Left lobe of liver (tissue), 2 donors: ENCODE data around the gene PODXL2. TPM values are rescaled to one million over a fixed set of nuclear protein-coding genes. Genes with fewer than 3 reads are reported as not detected.
"Not testable (repeated sequence)": the region's sequence is repeated elsewhere in the genome, so short reads cannot be mapped to it uniquely, and the experiment has no call there.

ENCODE experiments used
- ATAC-seq: fragments of 200-7000 bp; cut with Tn5 transposase; one replicate; pipeline ENCODE4 v1.9.1; 2020; ENCODE audit warnings: mild to moderate bottlenecking, moderate library complexity
- DNase-seq: peaks from one replicate; pipeline ENCODE4 v3.0.0-alpha.2; 2020; ENCODE audit warnings: low spot score
- total RNA-seq: library from RNA; stranded (reverse); gene quantifications from one replicate; pipeline ENCODE4 v1.2.1, GENCODE V29; 2021
- donor health status: DM: no; HTN: no; CAD: no; lungs with moderate emphysema.
- donor health status: DM: no; HTN: yes; CAD: no.

Gene PODXL2
- total RNA-seq, 1 donor from 2014 or later, result 1.5 TPM

DNA sequence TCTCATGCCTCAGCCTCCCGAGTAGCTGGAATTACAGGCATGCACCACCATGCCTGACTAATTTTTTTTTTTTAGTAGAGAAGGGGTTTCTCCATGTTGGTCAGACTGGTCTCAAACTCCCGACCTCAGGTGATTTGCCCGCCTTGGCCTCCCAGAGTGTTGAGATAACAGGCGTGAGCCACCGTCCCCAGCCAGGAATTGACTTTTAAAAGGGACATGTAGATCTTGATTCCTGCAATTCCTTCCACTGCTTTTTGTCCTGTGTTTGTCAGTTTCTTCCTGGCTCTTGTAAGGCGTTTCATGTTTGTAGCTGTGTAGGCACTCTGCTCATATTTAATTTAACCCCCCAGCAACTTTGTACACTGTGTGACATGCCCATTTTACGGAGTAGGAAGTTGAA, 23.4 kb upstream of the PODXL2 start:
- not testable (repeated sequence) for ATAC-seq

DNA sequence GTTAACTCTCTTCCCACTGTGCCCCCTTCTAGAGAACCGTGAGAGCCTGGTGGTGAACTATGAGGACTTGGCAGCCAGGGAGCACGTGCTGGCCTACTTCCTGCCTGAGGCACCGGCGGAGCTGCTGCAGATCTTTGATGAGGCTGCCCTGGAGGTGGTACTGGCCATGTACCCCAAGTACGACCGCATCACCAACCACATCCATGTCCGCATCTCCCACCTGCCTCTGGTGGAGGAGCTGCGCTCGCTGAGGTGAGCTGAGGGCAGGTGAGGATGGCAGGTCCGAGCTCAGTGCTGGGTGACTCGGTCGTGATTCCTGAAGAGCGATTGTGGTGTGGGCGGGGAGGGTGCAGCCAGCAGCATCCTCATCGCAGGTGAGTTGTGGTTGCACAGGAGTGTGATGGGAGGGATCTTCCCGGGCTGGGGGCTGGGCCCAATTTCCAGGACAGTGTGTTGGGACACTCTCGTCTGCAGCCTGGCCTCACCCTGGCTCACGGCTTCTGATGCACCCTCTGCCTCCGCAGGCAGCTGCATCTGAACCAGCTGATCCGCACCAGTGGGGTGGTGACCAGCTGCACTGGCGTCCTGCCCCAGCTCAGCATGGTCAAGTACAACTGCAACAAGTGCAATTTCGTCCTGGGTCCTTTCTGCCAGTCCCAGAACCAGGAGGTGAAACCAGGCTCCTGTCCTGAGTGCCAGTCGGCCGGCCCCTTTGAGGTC, 22.7 kb upstream of the PODXL2 start:
- no peak for DNase-seq
- no peak for ATAC-seq

More for the DNA sequence above, 23.4 kb upstream of the PODXL2 start:
- not testable (repeated sequence) for DNase-seq

DNA sequence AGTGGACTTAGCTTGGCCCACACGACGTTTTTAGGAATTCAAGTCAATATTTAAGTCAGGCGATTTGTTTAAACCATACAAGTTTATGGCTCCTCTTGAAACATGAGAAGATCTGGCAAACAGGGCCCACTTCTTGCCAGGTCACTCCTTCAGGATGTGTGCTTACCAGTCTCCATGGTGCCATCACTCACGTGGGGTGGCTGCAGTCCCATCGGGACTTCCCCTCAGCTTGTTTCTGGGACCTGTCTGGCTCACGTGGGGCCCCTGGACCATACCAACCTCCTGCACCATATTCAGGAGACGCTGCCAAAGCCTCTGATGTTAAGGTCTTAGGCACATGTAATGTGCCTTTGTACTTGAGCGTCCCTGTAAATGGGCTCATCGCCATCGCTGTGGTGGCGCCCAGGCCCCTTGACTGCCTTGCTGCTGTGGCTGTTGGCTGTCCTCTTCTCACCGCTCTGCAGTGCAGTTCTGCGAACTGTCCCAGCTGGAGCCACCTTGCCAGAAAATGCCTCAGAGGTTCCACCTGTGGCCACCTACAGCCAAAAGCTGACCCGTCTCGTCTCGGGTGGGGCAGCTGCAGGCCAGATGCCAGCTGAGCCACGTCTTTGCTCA, 21.9 kb upstream of the PODXL2 start:
- DNase-seq (no peak), ATAC-seq (no peak)

DNA sequence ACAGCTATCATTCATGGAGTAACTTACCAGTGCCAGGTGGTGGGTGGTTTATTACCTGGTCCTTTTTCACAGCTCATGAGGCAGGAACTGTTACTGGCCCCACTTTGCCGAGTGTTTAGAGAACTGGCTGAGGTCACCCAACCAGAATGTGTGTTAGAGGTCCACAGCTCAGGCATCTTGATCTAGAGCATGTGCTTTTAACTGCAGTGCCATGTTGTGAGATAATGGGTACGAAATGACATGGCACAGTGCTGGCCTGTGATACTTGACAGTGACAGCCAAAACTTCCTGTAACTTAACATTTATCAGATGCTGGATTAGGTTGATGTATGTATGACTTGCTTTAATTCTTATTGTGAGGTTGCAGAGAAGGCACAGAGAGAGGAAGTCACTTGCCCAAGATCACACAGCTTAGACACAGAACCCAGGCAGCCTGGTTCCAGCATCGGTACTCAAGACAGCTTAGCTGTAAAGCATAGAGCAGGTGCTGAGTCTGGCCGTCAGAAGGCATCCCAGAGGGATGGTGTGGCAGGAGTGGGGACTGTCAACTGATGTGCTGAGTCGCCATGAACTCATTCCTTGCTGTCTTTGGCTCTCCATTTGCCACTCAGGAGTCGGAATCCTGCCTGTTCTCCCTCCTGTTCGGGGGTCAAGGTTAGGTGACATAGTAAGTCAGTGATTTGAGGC, 21.2 kb upstream of the PODXL2 start:
- ATAC-seq (no peak), DNase-seq (no peak)

DNA sequence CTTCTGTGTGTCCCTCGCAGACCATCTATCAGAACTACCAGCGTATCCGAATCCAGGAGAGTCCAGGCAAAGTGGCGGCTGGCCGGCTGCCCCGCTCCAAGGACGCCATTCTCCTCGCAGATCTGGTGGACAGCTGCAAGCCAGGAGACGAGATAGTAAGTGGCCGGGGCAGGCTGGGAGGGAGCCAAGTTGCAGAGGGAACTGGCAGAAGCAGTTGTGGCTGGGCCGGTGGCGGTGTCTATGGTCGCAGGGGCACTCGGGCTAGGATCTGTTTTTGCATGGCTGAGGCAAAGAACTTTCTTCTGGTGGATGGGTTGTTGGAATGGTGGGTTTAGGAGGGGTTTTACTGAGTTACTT, 20.6 kb upstream of the PODXL2 start:
- DNase-seq, result no peak
- ATAC-seq, result no peak

DNA sequence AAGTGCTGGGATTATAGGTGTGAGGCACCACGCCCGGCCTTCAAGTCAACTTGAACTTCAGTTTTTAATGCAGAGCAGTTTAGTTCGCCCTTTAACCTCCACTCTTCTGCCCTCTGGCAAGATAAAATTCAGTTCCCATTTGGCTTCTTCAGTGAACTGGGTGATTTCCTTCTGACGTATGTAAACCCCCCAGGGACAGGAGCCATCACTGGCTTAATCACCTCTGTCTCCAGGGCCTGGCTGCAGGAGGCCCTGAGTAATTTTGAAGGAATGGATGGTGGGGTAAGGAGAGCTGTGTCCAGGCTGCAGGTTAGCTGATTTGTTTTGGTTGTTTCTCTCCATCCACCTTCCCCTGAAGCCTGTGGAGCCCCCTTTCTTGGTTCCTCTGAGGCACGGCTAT, 18.9 kb upstream of the PODXL2 start:
- DNase-seq (no peak), ATAC-seq (no peak)

DNA sequence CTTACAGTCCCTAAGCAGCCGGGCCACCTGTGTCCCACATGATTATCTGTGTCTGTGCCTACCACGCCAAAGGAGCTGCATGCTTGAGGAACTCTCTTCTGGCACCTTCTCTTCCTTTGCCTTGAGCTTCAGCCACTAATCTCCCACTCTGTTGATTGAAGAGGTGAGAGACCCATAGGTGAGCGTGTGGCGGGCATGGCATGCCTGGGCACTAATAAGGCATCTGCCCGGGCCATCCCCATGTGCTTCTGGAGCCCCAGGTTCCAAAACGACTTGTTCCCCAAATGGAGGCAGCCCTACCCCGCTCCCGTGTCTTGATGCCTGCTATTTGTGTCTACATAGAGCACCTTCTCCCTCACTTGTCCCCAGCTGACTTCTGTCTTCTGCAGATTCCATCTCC, 17.7 kb upstream of the PODXL2 start:
- ATAC-seq (no peak), DNase-seq (no peak)

DNA sequence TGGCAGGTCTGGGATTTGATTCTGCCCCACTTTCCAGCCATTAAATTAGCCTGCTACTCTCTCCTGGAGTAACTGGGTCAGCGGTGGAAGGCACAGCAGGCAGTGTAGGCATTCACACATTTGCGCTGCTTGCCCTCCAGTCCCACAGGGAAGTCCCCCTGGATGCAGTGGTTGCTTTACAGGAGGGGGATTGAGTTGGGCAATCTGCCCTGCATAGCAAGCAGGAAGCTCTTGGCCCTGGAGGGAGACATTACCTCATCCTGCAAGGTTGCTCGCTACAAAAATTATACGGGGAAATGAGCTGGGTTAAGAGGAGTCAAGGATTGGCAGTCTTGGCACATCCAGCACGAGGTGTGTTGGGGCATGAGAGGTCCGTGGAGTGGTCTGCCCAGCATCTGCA, 16.0 kb upstream of the PODXL2 start:
- no peak for DNase-seq
- no peak for ATAC-seq

DNA sequence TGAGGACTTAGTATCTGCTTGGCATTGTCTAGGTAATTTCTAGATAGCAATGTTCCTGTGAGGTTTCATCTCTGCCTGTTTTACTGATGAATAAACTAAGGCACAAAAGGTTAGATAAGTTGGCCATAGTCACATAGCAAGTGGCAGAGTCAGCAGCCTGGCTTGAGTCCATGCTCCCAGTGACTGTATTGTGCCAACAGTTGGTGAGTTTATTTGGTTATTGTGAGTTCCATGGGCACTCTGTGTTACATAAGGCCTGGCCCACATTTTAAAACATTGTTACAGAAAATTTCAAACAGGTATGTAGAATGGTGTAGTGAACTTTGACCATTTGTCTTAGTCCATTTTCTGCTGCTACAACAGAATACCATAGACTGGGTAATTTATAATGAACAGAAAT, 15.6 kb upstream of the PODXL2 start:
- peak; percentile 92 for DNase-seq

DNA sequence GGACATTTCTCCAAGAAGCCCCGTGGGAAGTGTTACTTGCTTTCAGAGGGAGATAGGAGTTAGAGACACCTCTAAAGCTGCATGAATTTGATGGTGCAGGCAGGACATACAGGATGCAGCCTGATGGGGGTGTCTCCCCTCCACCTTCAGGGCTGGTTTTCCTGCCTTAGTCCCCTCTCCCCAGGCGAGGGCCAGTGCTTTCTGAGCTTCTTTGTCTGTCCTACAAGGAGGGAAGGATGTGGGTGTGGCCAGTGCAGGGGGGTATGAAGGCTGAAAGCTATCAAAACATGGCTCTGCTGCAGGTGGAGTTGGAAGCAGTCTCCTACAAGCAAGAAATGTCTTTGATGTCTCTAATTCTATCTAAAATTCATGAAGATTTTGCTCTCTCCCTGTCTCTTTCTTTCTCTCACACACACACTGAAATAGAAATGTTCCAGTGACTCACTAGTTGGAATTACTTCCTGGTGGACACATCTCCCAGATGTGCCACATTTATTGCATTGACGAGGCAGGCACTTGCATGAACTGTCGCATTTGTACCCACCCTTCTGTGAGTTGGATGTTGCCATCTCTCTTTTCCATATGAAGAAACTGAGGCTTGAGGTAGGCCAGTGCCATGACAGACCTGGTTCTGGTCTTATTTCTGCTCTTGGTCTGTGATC, 13.9 kb upstream of the PODXL2 start:
- DNase-seq, result no peak
- ATAC-seq, result no peak

More for the DNA sequence above, 15.6 kb upstream of the PODXL2 start:
- peak; percentile 96 for ATAC-seq

DNA sequence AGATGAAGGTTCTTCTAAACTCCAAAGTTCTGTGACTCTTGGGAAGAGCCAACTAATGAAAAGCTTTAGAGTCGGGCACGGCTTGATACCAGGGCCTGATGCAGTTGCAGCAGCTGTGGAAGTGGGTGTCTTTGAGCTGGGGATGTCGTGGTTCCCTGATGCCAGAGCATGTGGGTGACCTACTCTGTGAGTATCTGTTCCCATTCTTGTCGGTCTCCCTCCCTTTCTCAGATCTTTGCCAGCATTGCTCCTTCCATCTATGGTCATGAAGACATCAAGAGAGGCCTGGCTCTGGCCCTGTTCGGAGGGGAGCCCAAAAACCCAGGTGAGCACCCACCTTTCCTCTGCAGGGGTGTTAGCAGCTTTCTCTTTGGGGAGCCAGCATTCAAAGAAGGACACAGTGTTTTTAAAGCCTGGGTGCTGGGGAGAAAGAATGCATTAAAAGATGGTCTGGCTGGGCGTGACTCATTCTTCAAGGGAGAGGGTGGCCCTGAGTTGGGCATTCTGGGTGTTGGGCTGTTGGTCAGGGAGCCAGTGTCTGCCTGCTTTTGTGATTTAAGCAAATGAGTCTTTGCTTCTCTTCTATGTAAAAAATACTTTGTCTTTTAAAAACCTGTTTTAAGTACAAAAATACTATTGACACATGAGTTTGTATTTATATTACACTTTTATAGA, 13.2 kb upstream of the PODXL2 start:
- no peak for DNase-seq
- no peak for ATAC-seq

DNA sequence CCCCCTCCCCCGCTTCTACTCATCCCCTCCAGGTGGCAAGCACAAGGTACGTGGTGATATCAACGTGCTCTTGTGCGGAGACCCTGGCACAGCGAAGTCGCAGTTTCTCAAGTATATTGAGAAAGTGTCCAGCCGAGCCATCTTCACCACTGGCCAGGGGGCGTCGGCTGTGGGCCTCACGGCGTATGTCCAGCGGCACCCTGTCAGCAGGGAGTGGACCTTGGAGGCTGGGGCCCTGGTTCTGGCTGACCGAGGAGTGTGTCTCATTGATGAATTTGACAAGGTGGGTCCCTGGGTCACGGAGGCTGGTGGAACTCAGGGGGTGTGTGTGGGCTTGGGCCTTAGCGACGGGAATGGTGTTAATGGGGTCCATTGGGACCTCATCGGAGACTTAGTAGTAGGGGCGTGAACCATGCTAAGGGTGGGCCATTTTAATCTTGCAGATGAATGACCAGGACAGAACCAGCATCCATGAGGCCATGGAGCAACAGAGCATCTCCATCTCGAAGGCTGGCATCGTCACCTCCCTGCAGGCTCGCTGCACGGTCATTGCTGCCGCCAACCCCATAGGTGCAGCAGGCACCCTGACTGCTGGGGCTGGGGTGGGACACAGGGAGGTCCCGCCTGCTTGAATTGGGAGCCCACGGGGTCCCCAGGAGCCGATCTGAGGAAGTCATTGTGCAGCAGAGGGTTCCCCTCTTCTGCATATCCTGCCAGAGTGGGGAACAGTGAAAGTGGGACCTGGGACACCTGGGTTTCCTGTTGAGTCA, 12.0 kb upstream of the PODXL2 start:
- no peak for ATAC-seq
- no peak for DNase-seq

DNA sequence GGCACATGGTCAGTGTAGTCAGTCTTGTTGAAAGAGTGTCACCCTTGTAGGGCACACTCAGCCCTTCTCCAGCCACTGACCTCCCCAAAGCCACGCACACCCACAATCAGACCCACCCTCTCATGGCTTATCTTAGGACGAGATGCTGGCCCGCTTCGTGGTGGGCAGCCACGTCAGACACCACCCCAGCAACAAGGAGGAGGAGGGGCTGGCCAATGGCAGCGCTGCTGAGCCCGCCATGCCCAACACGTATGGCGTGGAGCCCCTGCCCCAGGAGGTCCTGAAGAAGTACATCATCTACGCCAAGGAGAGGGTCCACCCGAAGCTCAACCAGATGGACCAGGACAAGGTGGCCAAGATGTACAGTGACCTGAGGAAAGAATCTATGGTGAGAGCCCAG, 10.1 kb upstream of the PODXL2 start:
- no peak for DNase-seq

DNA sequence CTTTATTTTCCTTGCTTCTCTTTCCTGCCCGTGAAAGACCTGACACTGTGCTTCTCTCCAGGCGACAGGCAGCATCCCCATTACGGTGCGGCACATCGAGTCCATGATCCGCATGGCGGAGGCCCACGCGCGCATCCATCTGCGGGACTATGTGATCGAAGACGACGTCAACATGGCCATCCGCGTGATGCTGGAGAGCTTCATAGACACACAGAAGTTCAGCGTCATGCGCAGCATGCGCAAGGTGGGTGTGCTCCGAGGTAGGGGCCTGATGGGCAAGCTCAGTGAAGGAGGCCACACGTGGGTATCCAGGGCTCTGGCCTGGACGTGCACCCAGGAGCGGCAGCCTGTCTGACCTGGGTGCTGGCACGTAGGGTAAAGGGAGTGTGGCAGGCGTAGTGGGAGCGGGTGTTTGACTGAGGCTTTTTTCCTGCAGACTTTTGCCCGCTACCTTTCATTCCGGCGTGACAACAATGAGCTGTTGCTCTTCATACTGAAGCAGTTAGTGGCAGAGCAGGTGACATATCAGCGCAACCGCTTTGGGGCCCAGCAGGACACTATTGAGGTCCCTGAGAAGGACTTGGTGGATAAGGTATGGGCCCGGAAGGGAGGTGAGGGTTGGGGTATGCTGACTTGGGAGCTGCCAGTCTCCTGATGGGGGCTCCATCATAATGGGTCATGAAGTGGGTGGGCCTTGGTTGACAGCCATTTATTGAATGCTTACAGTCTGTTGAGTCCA, 8.2 kb upstream of the PODXL2 start:
- no peak for DNase-seq
- no peak for ATAC-seq

More for the DNA sequence above, 10.1 kb upstream of the PODXL2 start:
- no peak for ATAC-seq

DNA sequence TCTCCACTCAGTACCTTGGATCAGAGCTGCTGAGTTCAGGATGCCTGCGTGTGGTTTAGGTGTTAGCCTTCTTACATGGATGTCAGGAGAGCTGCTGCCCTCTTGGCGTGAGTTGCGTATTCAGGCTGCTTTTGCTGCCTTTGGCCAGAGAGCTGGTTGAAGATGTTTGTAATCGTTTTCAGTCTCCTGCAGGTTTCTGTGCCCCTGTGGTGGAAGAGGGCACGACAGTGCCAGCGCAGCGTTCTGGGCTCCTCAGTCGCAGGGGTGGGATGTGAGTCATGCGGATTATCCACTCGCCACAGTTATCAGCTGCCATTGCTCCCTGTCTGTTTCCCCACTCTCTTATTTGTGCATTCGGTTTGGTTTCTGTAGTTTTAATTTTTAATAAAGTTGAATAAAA, 7.0 kb upstream of the PODXL2 start:
- DNase-seq (no peak), ATAC-seq (no peak)

DNA sequence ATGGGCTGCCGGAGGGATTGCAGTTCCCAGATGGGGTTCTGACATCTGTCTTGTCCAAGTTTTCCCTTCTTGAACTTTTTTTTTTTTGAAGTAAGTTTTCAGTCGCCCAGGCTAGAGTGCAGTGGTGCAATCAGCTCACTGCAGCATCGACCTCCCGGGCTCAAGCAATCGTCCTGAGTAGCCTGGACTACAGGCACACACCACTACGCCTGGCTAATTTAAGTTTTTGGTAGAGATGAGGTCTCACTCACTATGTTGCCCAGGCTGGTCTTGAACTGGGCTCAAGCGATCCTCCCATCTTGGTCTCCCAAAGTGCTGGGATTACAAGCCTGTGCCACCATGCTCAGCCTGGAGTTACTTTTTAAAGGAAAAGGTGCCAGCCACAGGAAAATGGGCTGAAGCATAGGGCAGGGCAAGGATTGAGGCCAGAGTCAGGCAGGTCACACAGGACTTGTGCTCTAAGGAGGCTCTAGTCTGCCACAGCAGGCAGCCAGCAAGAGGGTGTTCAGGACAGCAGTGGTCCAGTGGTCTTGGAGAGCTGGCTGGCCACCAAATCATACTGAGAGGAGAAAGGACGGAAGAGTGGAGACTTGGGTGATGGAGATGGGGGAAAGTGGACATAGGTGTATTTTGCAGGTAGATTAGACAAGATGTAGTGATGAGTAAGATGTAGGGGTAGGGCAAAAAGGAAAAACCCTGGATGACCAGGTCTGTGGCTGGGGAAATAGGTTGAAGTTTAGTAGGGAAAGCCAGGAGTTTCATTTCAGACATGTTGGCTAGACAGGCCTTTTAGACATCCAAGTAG, 6.0 kb upstream of the PODXL2 start:
- DNase-seq (no peak), ATAC-seq (no peak)

DNA sequence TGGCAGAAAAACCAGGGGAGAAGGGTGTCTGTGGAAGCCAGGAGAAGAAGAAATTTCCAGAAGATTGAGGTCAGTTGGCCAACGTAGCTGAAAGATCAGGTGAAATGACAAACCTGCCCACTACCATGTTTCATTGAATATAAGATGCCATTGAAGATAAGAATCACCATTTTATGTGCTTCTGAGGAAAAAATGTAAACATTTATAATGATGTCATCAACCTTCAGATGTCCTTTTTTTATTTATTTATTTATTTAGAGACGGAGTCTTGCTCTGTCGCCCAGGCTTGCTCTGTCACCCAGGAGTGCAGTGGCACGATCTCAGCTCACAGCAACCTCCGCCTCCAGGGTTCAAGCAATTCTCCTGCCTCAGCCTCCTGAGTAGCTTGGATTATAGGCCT, 4.9 kb upstream of the PODXL2 start:
- ATAC-seq (no peak), DNase-seq (no peak)

DNA sequence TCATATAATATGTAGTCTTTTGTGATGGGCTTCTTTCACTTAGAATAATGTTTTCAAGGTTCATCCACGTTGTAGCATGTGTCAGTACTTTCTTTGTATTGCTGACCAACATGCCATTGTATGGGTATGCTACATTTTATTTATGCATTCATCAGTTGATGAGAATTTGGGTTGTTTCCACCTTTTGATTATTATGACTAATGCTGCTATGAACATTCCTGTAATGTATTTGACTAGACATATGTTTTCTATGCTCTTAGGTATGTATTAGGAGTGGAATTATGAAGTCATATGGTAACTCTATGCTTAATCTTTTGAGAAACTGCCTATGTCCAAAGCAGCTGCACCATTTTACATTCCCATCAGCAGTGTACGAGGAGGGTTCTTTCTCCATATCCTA, 3.2 kb upstream of the PODXL2 start:
- ATAC-seq, result no peak
- no peak for DNase-seq

DNA sequence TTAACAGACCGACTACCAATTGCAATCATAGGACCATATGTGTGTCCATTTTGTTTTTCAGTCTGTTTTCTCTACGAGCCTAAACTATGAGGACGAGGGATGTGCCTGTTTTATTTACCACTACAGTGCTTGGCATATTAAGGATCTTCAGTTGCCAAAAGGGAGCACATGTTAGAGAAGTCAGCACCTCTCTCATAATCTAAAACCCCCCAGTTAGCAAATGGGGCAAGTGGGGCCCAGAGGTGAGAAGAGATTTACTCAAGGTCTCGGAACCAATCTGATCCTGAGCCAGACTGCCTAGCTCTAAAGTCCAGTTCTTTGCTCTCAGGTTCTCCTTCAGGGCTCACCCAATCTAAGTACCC, 578 bp upstream of the PODXL2 start:
- DNase-seq (no peak), ATAC-seq (no peak)
